Measurements from ENCODE around the gene BSPH1.
"Not testable (repeated sequence)": the region's sequence is repeated elsewhere in the genome, so short reads cannot be mapped to it uniquely, and the experiment has no call there.

The BSPH1 gene

DNA sequence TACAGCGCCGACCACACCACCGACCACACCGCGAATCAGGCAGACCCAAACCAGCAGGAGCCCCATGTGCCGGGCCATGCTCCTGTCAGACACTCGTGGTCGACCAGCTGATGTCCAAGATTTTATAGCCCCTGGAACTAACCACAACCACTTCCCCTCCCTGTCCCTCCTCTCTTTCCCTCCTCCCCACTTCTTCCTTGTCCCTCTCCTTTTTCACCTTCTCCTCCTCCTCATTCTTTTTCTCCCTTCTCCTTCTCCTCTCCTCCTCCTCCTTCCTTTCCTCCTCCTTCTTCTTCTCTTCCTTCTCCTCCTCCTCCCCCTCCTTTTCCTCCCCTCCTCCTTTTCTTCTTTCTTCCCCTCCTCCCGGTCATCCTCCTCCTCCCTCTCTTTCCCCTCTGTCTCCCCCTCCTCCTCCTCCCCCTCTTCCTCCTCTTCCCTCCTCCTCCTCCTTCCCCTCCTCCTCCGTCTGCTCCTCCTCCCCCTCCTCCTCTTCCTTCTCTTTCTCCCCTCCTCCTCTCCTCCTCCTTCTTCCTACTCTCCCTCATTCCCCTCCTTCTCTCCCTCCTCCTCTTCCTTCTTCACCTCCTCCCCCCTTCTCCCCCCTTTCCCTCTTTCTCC is 670 bp downstream of the BSPH1 start:
- H3K4me1 ChIP-seq (ENCODE audit: low read depth, poor library complexity, severe bottlenecking), result no peaks in the 10 kb centered on the region
- no peaks in the 10 kb centered on the region for H3K79me2 ChIP-seq (ENCODE audit: insufficient read depth, low read depth)
- no peak for TF ChIP-seq CTCF (conservative IDR thresholded peaks at IDR 0.05; ENCODE audit: low read depth, low read length)
- H2AFZ ChIP-seq (ENCODE audit: low read depth), result no peak overlapping the region
- H3K4me2 ChIP-seq, result no peak overlapping the region
- H3K9ac ChIP-seq, result no peak overlapping the region
- H3K36me3 ChIP-seq (ENCODE audit: insufficient read depth), result no peaks in the 10 kb centered on the region
- no peak overlapping the region for H3K4me3 ChIP-seq (IDR thresholded peaks at IDR 0.05; ENCODE audit: insufficient read depth, low read depth, low read length)
- H3K27me3 ChIP-seq (ENCODE audit: insufficient read depth, low read depth), result peaks cover 76% of the 10 kb centered on the region
- no peak overlapping the region for H3K27ac ChIP-seq
- H4K20me1 ChIP-seq (ENCODE audit: insufficient read depth), result no peaks in the 10 kb centered on the region

- Histone ChIP-seq H3K4me2 (no peak overlapping the region), H3K27ac (no peak overlapping the region), H3K27me3 (ENCODE audit: insufficient read depth, low read depth) (peaks cover 53% of the 10 kb centered on the region), H3K4me3 (IDR thresholded peaks at IDR 0.05; ENCODE audit: insufficient read depth, low read depth, low read length) (no peak overlapping the region), H2AFZ (ENCODE audit: low read depth) (no peak overlapping the region), H4K20me1 (ENCODE audit: insufficient read depth) (no peaks in the 10 kb centered on the region), H3K4me1 (ENCODE audit: low read depth, poor library complexity, severe bottlenecking) (no peaks in the 10 kb centered on the region), H3K9ac (no peak overlapping the region), H3K36me3 (ENCODE audit: insufficient read depth) (no peaks in the 10 kb centered on the region), H3K79me2 (ENCODE audit: insufficient read depth, low read depth) (no peaks in the 10 kb centered on the region)
- TF ChIP-seq CTCF (conservative IDR thresholded peaks at IDR 0.05; ENCODE audit: low read depth, low read length), result no peak
These were observed 18.4 kb downstream of the BSPH1 start for GRCh38 chr19:47973529-47973928.

DNA sequence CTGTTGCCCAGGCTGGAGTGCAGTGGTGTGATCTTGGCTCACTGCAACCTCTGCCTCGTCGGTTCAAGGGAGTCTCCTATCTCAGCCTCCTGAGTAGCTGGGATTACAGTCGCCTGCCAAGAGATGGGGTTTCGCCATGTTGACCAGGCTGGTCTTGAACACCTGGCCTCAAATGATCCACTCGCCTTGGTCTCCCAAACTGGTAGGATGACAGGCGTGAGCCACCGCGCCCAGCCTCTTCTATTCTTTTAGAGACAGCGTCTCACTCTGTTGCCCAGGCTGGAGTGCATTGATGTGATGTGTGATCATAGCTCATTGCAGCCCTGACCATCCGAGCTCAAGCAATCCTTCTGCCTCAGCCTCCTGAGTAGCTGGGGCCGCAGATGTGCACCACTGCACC is 36.0 kb downstream of the BSPH1 start:
- not testable (repeated sequence) for H3K4me3 ChIP-seq (IDR thresholded peaks at IDR 0.05; ENCODE audit: insufficient read depth, low read depth, low read length); H4K20me1 ChIP-seq (ENCODE audit: insufficient read depth); H3K4me2 ChIP-seq; H3K27ac ChIP-seq; H3K4me1 ChIP-seq (ENCODE audit: low read depth, poor library complexity, severe bottlenecking); H3K79me2 ChIP-seq (ENCODE audit: insufficient read depth, low read depth); H3K36me3 ChIP-seq (ENCODE audit: insufficient read depth); H3K9ac ChIP-seq; H2AFZ ChIP-seq (ENCODE audit: low read depth)
- H3K27me3 ChIP-seq (ENCODE audit: insufficient read depth, low read depth), result peaks cover 20% of the 10 kb centered on the region; the same call in 1 of the 2 replicates

DNA sequence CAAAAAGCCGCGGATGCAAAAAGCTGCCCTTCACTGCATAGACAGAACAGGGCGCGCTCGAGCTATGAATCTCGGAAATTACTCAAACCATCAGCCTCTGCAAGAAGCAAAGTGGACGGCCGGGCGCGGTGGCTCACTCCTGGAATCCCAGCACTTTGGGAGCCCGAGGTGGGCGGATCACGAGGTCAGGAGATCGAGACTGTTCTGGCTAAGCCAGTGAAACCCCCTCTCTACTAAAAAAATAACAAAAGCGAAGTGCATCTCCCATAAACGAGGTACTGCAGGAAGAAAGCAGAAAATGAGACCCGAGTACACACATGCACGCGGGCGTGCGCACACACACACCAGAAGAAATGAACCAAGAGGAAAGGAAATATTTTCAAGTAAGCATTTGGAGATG is 39.8 kb downstream of the BSPH1 start:
- H3K79me2 ChIP-seq (ENCODE audit: insufficient read depth, low read depth); H3K36me3 ChIP-seq (ENCODE audit: insufficient read depth); H3K9ac ChIP-seq; H4K20me1 ChIP-seq (ENCODE audit: insufficient read depth); H2AFZ ChIP-seq (ENCODE audit: low read depth); H3K4me2 ChIP-seq; H3K27me3 ChIP-seq (ENCODE audit: insufficient read depth, low read depth); H3K27ac ChIP-seq; H3K4me3 ChIP-seq (IDR thresholded peaks at IDR 0.05; ENCODE audit: insufficient read depth, low read depth, low read length); H3K4me1 ChIP-seq (ENCODE audit: low read depth, poor library complexity, severe bottlenecking): not testable (repeated sequence)

GRCh38 chr19:47949852-47950521 is 42.0 kb downstream of the BSPH1 start:
- 0 out of 2 replicates have a peak, but pooled peaks have one; percentile 33 for TF ChIP-seq CTCF (conservative IDR thresholded peaks at IDR 0.05; ENCODE audit: low read depth, low read length)
- not testable (repeated sequence) for H3K4me1 ChIP-seq (ENCODE audit: low read depth, poor library complexity, severe bottlenecking); H3K27me3 ChIP-seq (ENCODE audit: insufficient read depth, low read depth)

GRCh38 chr19:47928581-47928980 is 63.4 kb downstream of the BSPH1 start:
- not testable (repeated sequence) for H2AFZ ChIP-seq (ENCODE audit: low read depth); H3K9ac ChIP-seq; H3K4me3 ChIP-seq (IDR thresholded peaks at IDR 0.05; ENCODE audit: insufficient read depth, low read depth, low read length); H3K36me3 ChIP-seq (ENCODE audit: insufficient read depth); H4K20me1 ChIP-seq (ENCODE audit: insufficient read depth); H3K27me3 ChIP-seq (ENCODE audit: insufficient read depth, low read depth); H3K4me1 ChIP-seq (ENCODE audit: low read depth, poor library complexity, severe bottlenecking); H3K79me2 ChIP-seq (ENCODE audit: insufficient read depth, low read depth); H3K4me2 ChIP-seq; H3K27ac ChIP-seq

More at GRCh38 chr19:47949852-47950521, 42.0 kb downstream of the BSPH1 start:
- H3K36me3 ChIP-seq (ENCODE audit: insufficient read depth); H3K4me3 ChIP-seq (IDR thresholded peaks at IDR 0.05; ENCODE audit: insufficient read depth, low read depth, low read length); H3K79me2 ChIP-seq (ENCODE audit: insufficient read depth, low read depth); H3K4me2 ChIP-seq; H2AFZ ChIP-seq (ENCODE audit: low read depth); H4K20me1 ChIP-seq (ENCODE audit: insufficient read depth); H3K27ac ChIP-seq; H3K9ac ChIP-seq: not testable (repeated sequence)

- H3K4me3 ChIP-seq (IDR thresholded peaks at IDR 0.05; ENCODE audit: insufficient read depth, low read depth, low read length); H4K20me1 ChIP-seq (ENCODE audit: insufficient read depth); H3K4me1 ChIP-seq (ENCODE audit: low read depth, poor library complexity, severe bottlenecking); H3K4me2 ChIP-seq; H3K79me2 ChIP-seq (ENCODE audit: insufficient read depth, low read depth); H3K27me3 ChIP-seq (ENCODE audit: insufficient read depth, low read depth); H3K27ac ChIP-seq; H2AFZ ChIP-seq (ENCODE audit: low read depth); H3K9ac ChIP-seq; H3K36me3 ChIP-seq (ENCODE audit: insufficient read depth): not testable (repeated sequence)
These were observed 71.9 kb downstream of the BSPH1 start for GRCh38 chr19:47920107-47920506.

Measured in KMS-11 (cell line).